ENCODE results near the gene GDF15.
"Not testable (repeated sequence)": the region's sequence is repeated elsewhere in the genome, so short reads cannot be mapped to it uniquely, and the experiment has no call there.

GDF15 gene

GRCh38 chr19:18380843-18381242 is 5.1 kb upstream of the GDF15 start:
- Histone ChIP-seq H3K4me3 (ENCODE audit: insufficient read depth in 1 of 2, low read depth in 1 of 2, low read length in 2 of 2) (no peak overlapping the region), H2BK15ac (ENCODE audit: low read depth, poor library complexity, severe bottlenecking) (peak overlapping the region; percentile 55), H3K4me1 (ENCODE audit: control insufficient read depth, insufficient read depth, low read depth, low read length) (peaks cover 34% of the 10 kb centered on the region), H4K91ac (ENCODE audit: low read length) (peak overlapping the region; percentile 23), H2AK5ac (ENCODE audit: low read length, severe bottlenecking) (peak overlapping the region; percentile 77), H3K9ac (ENCODE audit: low read length) (peak overlapping the region; percentile 84), H3K36me3 (ENCODE audit: control insufficient read depth in 1 of 2, insufficient read depth in 2 of 2, low read depth in 1 of 2, low read length in 2 of 2) (peaks cover 0 to 5% of the 10 kb centered on the region in 2 experiments), H3K9me3 (ENCODE audit: control insufficient read depth, low read length) (no peaks in the 10 kb centered on the region), H2BK5ac (ENCODE audit: low read depth, low read length, poor library complexity, severe bottlenecking) (peak overlapping the region; percentile 57), H2BK12ac (ENCODE audit: low read length in 2 of 2) (peak overlapping the region; percentile 70 to 89), H3K18ac (ENCODE audit: low read depth in 1 of 2, low read length in 2 of 2) (peak overlapping the region; percentile 11 to 40), H2AFZ (ENCODE audit: low read depth, low read length) (no peak overlapping the region), H3K4me2 (ENCODE audit: low read length, poor library complexity, severe bottlenecking) (no peak overlapping the region), H3K79me1 (replicated peaks; ENCODE audit: low read length, poor library complexity, severe bottlenecking) (no peaks in the 10 kb centered on the region), H3K4ac (ENCODE audit: low read depth in 1 of 2, low read length in 2 of 2) (peak overlapping the region; percentile 49 to 52), H3K14ac (ENCODE audit: low read length in 2 of 2) (no peak overlapping the region), H3K23ac (ENCODE audit: low read length in 2 of 2) (no peak overlapping the region), H2BK120ac (ENCODE audit: low read depth, low read length) (peak overlapping the region; percentile 44), H3K27me3 (ENCODE audit: control insufficient read depth in 1 of 2, insufficient read depth in 1 of 2, low read length in 2 of 2) (no peaks in the 10 kb centered on the region), H4K8ac (ENCODE audit: low read length) (peak overlapping the region; percentile 19), H3K27ac (ENCODE audit: low read length, poor library complexity, severe bottlenecking) (peak overlapping the region; percentile 80)
- no peak for DNase-seq
- whole genome bisulfite sequencing: 72% methylated on average over 3 of the region's 3 CpGs

- Histone ChIP-seq H3K4me1 (ENCODE audit: control insufficient read depth, insufficient read depth, low read depth, low read length) (peaks cover 48% of the 10 kb centered on the region), H3K4ac (ENCODE audit: low read depth in 1 of 2, low read length in 2 of 2) (peak overlapping the region in 1 of 2 experiments; percentile 15), H3K27ac (ENCODE audit: low read length, poor library complexity, severe bottlenecking) (peak overlapping the region; percentile 36), H3K36me3 (ENCODE audit: control insufficient read depth in 1 of 2, insufficient read depth in 2 of 2, low read depth in 1 of 2, low read length in 2 of 2) (peaks cover 1 to 26% of the 10 kb centered on the region in 2 experiments), H2BK12ac (ENCODE audit: low read length in 2 of 2) (peak overlapping the region in 1 of 2 experiments; percentile 84)
- H3K4me3 ChIP-seq (ENCODE audit: insufficient read depth in 1 of 2, low read depth in 1 of 2, low read length in 2 of 2); H2BK15ac ChIP-seq (ENCODE audit: low read depth, poor library complexity, severe bottlenecking); H2BK5ac ChIP-seq (ENCODE audit: low read depth, low read length, poor library complexity, severe bottlenecking); H3K79me1 ChIP-seq (replicated peaks; ENCODE audit: low read length, poor library complexity, severe bottlenecking); H3K27me3 ChIP-seq (ENCODE audit: control insufficient read depth in 1 of 2, insufficient read depth in 1 of 2, low read length in 2 of 2); H3K4me2 ChIP-seq (ENCODE audit: low read length, poor library complexity, severe bottlenecking); H3K18ac ChIP-seq (ENCODE audit: low read depth in 1 of 2, low read length in 2 of 2); H3K9me3 ChIP-seq (ENCODE audit: control insufficient read depth, low read length); H3K14ac ChIP-seq (ENCODE audit: low read length in 2 of 2); H4K91ac ChIP-seq (ENCODE audit: low read length); DNase-seq; H2AK5ac ChIP-seq (ENCODE audit: low read length, severe bottlenecking); H4K8ac ChIP-seq (ENCODE audit: low read length); H3K23ac ChIP-seq (ENCODE audit: low read length in 2 of 2); H2BK120ac ChIP-seq (ENCODE audit: low read depth, low read length); H3K9ac ChIP-seq (ENCODE audit: low read length); H2AFZ ChIP-seq (ENCODE audit: low read depth, low read length): not testable (repeated sequence)
- 79% methylated on average over 10 of the region's 11 CpGs for WGBS
These were observed 2.3 kb upstream of the GDF15 start for GRCh38 chr19:18383622-18384021.

GRCh38 chr19:18384775-18385174 is 1.2 kb upstream of the GDF15 start:
- no peaks in the 10 kb centered on the region for H3K9me3 ChIP-seq (ENCODE audit: control insufficient read depth, low read length)
- no peak overlapping the region for H2BK5ac ChIP-seq (ENCODE audit: low read depth, low read length, poor library complexity, severe bottlenecking)
- peak overlapping the region in 1 of 2 experiments; percentile 68 for H2BK12ac ChIP-seq (ENCODE audit: low read length in 2 of 2)
- no peak overlapping the region for H4K8ac ChIP-seq (ENCODE audit: low read length)
- H3K4ac ChIP-seq (ENCODE audit: low read depth in 1 of 2, low read length in 2 of 2): no peak overlapping the region
- H3K79me1 ChIP-seq (replicated peaks; ENCODE audit: low read length, poor library complexity, severe bottlenecking): no peaks in the 10 kb centered on the region
- H2AK5ac ChIP-seq (ENCODE audit: low read length, severe bottlenecking): peak overlapping the region; percentile 72
- H3K27me3 ChIP-seq (ENCODE audit: control insufficient read depth in 1 of 2, insufficient read depth in 1 of 2, low read length in 2 of 2): no peaks in the 10 kb centered on the region
- peaks cover 13 to 36% of the 10 kb centered on the region in 2 experiments for H3K36me3 ChIP-seq (ENCODE audit: control insufficient read depth in 1 of 2, insufficient read depth in 2 of 2, low read depth in 1 of 2, low read length in 2 of 2)
- no peak overlapping the region for H3K23ac ChIP-seq (ENCODE audit: low read length in 2 of 2)
- no peak overlapping the region for H4K91ac ChIP-seq (ENCODE audit: low read length)
- no peak overlapping the region for H3K9ac ChIP-seq (ENCODE audit: low read length)
- peak overlapping the region; percentile 15 for H2BK120ac ChIP-seq (ENCODE audit: low read depth, low read length)
- H3K4me2 ChIP-seq (ENCODE audit: low read length, poor library complexity, severe bottlenecking): no peak overlapping the region
- no peak overlapping the region for H2BK15ac ChIP-seq (ENCODE audit: low read depth, poor library complexity, severe bottlenecking)
- H3K4me3 ChIP-seq (ENCODE audit: insufficient read depth in 1 of 2, low read depth in 1 of 2, low read length in 2 of 2): no peak overlapping the region
- H3K18ac ChIP-seq (ENCODE audit: low read depth in 1 of 2, low read length in 2 of 2): peak overlapping the region in 1 of 2 experiments; percentile 17
- H3K4me1 ChIP-seq (ENCODE audit: control insufficient read depth, insufficient read depth, low read depth, low read length): peaks cover 46% of the 10 kb centered on the region
- peak overlapping the region; percentile 81 for H3K27ac ChIP-seq (ENCODE audit: low read length, poor library complexity, severe bottlenecking)
- 88% methylated on average over 7 of the region's 7 CpGs for WGBS
- no peak overlapping the region for H2AFZ ChIP-seq (ENCODE audit: low read depth, low read length)
- DNase-seq: no peak
- H3K14ac ChIP-seq (ENCODE audit: low read length in 2 of 2): no peak overlapping the region

- H2BK12ac ChIP-seq (ENCODE audit: low read length in 2 of 2): peak overlapping the region; percentile 15 to 97
- H3K4me1 ChIP-seq (ENCODE audit: control insufficient read depth, insufficient read depth, low read depth, low read length): peaks cover 45% of the 10 kb centered on the region
- no peak overlapping the region for H3K14ac ChIP-seq (ENCODE audit: low read length in 2 of 2)
- peak overlapping the region; percentile 15 to 55 for H3K4ac ChIP-seq (ENCODE audit: low read depth in 1 of 2, low read length in 2 of 2)
- H4K91ac ChIP-seq (ENCODE audit: low read length): peak overlapping the region; percentile 61
- H3K23ac ChIP-seq (ENCODE audit: low read length in 2 of 2): no peak overlapping the region
- H2AFZ ChIP-seq (ENCODE audit: low read depth, low read length): no peak overlapping the region
- peak overlapping the region; percentile 60 for H2BK5ac ChIP-seq (ENCODE audit: low read depth, low read length, poor library complexity, severe bottlenecking)
- 61% methylated on average over 3 of the region's 3 CpGs for WGBS
- H2BK120ac ChIP-seq (ENCODE audit: low read depth, low read length): peak overlapping the region; percentile 15
- no peaks in the 10 kb centered on the region for H3K79me1 ChIP-seq (replicated peaks; ENCODE audit: low read length, poor library complexity, severe bottlenecking)
- peak overlapping the region; percentile 81 for H3K27ac ChIP-seq (ENCODE audit: low read length, poor library complexity, severe bottlenecking)
- H2AK5ac ChIP-seq (ENCODE audit: low read length, severe bottlenecking): peak overlapping the region; percentile 83
- H2BK15ac ChIP-seq (ENCODE audit: low read depth, poor library complexity, severe bottlenecking): peak overlapping the region; percentile 33
- peak overlapping the region; percentile 17 to 71 for H3K18ac ChIP-seq (ENCODE audit: low read depth in 1 of 2, low read length in 2 of 2)
- H3K4me3 ChIP-seq (ENCODE audit: insufficient read depth in 1 of 2, low read depth in 1 of 2, low read length in 2 of 2): no peak overlapping the region
- H3K36me3 ChIP-seq (ENCODE audit: control insufficient read depth in 1 of 2, insufficient read depth in 2 of 2, low read depth in 1 of 2, low read length in 2 of 2): peaks cover 16 to 40% of the 10 kb centered on the region in 2 experiments
- no peak for DNase-seq
- no peaks in the 10 kb centered on the region for H3K9me3 ChIP-seq (ENCODE audit: control insufficient read depth, low read length)
- no peaks in the 10 kb centered on the region for H3K27me3 ChIP-seq (ENCODE audit: control insufficient read depth in 1 of 2, insufficient read depth in 1 of 2, low read length in 2 of 2)
- no peak overlapping the region for H3K4me2 ChIP-seq (ENCODE audit: low read length, poor library complexity, severe bottlenecking)
- H4K8ac ChIP-seq (ENCODE audit: low read length): peak overlapping the region; percentile 72
- H3K9ac ChIP-seq (ENCODE audit: low read length): peak overlapping the region; percentile 10
These were observed 641 bp upstream of the GDF15 start for GRCh38 chr19:18385359-18385674.

Measured in mesenchymal stem cell (in vitro differentiated cells and primary cell).